ENCODE measurements around the gene TUBA3C. TPM values are rescaled to one million over a fixed set of nuclear protein-coding genes. Genes with fewer than 3 reads are reported as not detected.

The TUBA3C gene
- not detected in 2 replicates for total RNA-seq

DNA sequence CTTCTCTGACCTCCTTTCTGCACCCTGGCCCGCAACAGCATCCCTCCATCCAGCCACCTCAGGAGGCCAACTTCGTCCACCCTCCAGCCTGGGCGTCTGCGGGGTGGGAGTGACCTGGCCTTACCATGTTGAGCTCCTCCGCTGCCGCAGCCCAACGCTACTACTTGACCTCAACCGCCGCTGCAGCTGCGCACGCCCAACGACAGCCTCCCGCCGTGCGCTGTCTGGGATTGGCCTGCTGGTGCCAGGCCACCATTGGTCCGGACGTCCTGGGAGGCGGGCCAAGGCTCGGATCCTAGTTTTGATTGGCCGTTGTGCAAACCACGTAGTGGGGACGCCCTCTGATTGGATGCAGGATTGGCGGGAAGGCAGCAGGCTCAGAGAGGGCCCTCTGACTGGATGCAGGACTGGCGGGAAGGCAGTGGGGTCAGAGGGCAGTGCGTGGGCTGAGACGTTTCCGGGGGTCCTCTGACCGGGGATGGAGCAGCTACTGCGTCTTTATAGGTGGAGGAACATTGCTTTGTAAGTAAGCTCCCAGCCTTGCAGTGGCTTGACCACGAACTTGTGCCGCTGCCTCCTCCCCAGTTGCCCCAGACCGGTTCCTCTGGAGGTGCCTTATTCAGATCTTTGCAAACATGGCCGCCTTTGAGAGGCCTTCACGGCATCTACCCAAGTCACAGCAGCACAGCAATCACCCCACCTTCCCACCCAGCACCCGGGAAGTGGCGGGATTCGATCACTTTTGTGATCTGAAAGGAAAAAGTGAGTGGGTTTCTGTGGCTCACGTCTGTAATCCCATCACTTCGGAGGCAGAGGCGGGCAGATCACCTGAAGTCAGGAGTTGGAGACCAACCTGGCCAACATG, at the start of gene TUBA3C:
TUBA3C (minus strand) TSS at position 204 of the 865 bp plus-strand sequence; CDS start at position 127, 77 bp downstream.

All from cardiac ventricle fibroblast (primary cell).